Measurements from ENCODE around the gene LNX1. TPM values are rescaled to one million over a fixed set of nuclear protein-coding genes. Genes with fewer than 3 reads are reported as not detected.

The LNX1 gene
- total RNA-seq, 1 experiment from 2014 or later, result 3.3 TPM

- TF ChIP-seq CTCF (IDR thresholded peaks at IDR 0.05 in 2 of 3, conservative IDR thresholded peaks at IDR 0.05 in 1 of 3; ENCODE audit: borderline replicate concordance in 1 of 3, insufficient read depth in 1 of 3, low read depth in 2 of 3, low read length in 2 of 3) (no peak), SIN3A (IDR thresholded peaks at IDR 0.05; ENCODE audit: low read depth) (no peak)
Measured at GRCh38 chr4:53536328-53536727, 55.0 kb downstream of the LNX1 start (continued).

DNA sequence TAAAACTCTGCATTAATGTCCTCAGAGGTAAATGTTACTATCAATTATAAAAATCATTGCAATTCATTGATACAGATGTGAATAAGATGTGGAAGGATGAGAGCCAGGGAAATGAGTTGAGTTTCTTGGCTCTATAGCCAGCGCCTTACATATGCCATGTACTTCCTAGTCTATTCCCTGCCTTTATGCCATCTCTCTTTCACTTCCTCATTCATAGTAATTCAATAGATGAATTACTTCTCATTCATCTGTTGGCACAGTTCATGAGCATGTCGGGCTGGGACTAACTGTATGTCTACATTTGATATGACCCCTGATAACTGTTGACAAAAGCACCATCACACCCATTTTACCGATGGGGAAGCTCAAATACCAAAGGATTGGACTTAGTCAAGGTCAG lies 55.7 kb downstream of the LNX1 start:
- H3K4me3 ChIP-seq (replicated peaks in 1 of 2; ENCODE audit: low read depth in 1 of 2, low read length in 2 of 2), result no peak overlapping the region
- ChIA-PET CTCF (no interaction called here), POLR2A (no interaction called here), RAD21 (ENCODE audit: low non-redundant PET in 1 of 2, low total read pairs in 2 of 2, uncharacterized antibody in 2 of 2, unreplicated experiment in 2 of 2) (no interaction called here)
- no peaks in the 10 kb centered on the region for H3K9me3 ChIP-seq (ENCODE audit: control insufficient read depth in 1 of 2, insufficient read depth in 1 of 2, low read depth in 1 of 2, low read length in 2 of 2)
- no peak overlapping the region for H3K4me2 ChIP-seq (ENCODE audit: low read length)
- DNase-seq (ENCODE audit: low read depth, low spot score) (no peak), ATAC-seq (no peak)
- H3K9ac ChIP-seq (ENCODE audit: low read length), result no peak overlapping the region
- no peak for TF ChIP-seq RAD21 (IDR thresholded peaks at IDR 0.05; ENCODE audit: low read depth)
- no peak for TF ChIP-seq ZNF274 (IDR thresholded peaks at IDR 0.05; ENCODE audit: low read depth, low read length)
- no peak for TF ChIP-seq ATF3 (IDR thresholded peaks at IDR 0.05)
- no peak for TF ChIP-seq YY1 (IDR thresholded peaks at IDR 0.05; ENCODE audit: extremely low read depth, insufficient replicate concordance, low read depth, low read length)
- TF ChIP-seq EZH2 (IDR thresholded peaks at IDR 0.05), result no peak
- TF ChIP-seq JUND (IDR thresholded peaks at IDR 0.05), result no peak
- TF ChIP-seq CTCF (IDR thresholded peaks at IDR 0.05 in 2 of 3, conservative IDR thresholded peaks at IDR 0.05 in 1 of 3; ENCODE audit: borderline replicate concordance in 1 of 3, insufficient read depth in 1 of 3, low read depth in 2 of 3, low read length in 2 of 3), result no peak
- no peak for TF ChIP-seq EGR1 (IDR thresholded peaks at IDR 0.05; ENCODE audit: low read depth)
- TF ChIP-seq MAX (IDR thresholded peaks at IDR 0.05), result no peak
- no peak for TF ChIP-seq POLR2A (IDR thresholded peaks at IDR 0.05; ENCODE audit: borderline replicate concordance, extremely low read depth, insufficient read depth, insufficient read length)
- TF ChIP-seq SIN3A (IDR thresholded peaks at IDR 0.05; ENCODE audit: low read depth), result no peak
- TF ChIP-seq ZFX (IDR thresholded peaks at IDR 0.05), result no peak
- no peak for TF ChIP-seq FOSL1 (IDR thresholded peaks at IDR 0.05; ENCODE audit: low read depth)
- no peak for TF ChIP-seq REST (IDR thresholded peaks at IDR 0.05; ENCODE audit: low read depth)
- TF ChIP-seq EZH2phosphoT487 (IDR thresholded peaks at IDR 0.05; ENCODE audit: borderline replicate concordance), result no peak
- no peak for TF ChIP-seq TCF7L2 (IDR thresholded peaks at IDR 0.05; ENCODE audit: borderline replicate concordance, extremely low read depth, insufficient read depth, insufficient read length)
- H3K36me3 ChIP-seq (ENCODE audit: control insufficient read depth in 1 of 2, insufficient read depth in 2 of 2, low read length in 2 of 2), result no peaks in the 10 kb centered on the region
- no peaks in the 10 kb centered on the region for H3K79me2 ChIP-seq (ENCODE audit: insufficient read depth, low read length)
- H2AFZ ChIP-seq (ENCODE audit: low read depth, low read length, poor library complexity, severe bottlenecking), result no peak overlapping the region
- H3K9me2 ChIP-seq (ENCODE audit: insufficient read depth), result no peaks in the 10 kb centered on the region
- no peaks in the 10 kb centered on the region for H3K4me1 ChIP-seq (ENCODE audit: control insufficient read depth in 1 of 2, insufficient read depth in 2 of 2, low read length in 2 of 2)
- peaks cover 31% of the 10 kb centered on the region; the same call in 1 of the 2 replicates for H3K27me3 ChIP-seq (ENCODE audit: insufficient read depth, low read length)
- intact Hi-C loops (cut with micrococcal nuclease), result no loop called here
- H3K27ac ChIP-seq (ENCODE audit: low read depth, low read length), result no peak overlapping the region
- no TSS peak for BruUV-seq (replicated peaks)
- H4K20me1 ChIP-seq (ENCODE audit: insufficient read depth), result no peaks in the 10 kb centered on the region

All from HCT116 (cell line).